IMR-90 (cell line): Measurements from ENCODE around the gene PNKP. TPM values are rescaled to one million over a fixed set of nuclear protein-coding genes. Genes with fewer than 3 reads are reported as not detected.

Experiments used
- CTCF ChIP-seq: conservative IDR thresholded peaks from 2 replicates; pipeline ENCODE4 v1.5.1; 2012; ENCODE audit warnings: mild to moderate bottlenecking, low read depth, low read length, improper control_type of control experiment
- polyA plus RNA-seq, 3 experiments: library from polyadenylated mRNA; depleted of rRNA; stranded (reverse); fragments of >200 nt; gene quantifications; 2 replicates each; pipeline ENCODE4 v1.2.3, GENCODE V29; 2012; ENCODE audit warnings: low replicate concordance in 1 of 3
- total RNA-seq: library from RNA; depleted of rRNA; stranded (reverse); fragments of >200 nt; gene quantifications from 2 replicates; pipeline ENCODE4 v1.2.3, GENCODE V29; 2012

The PNKP gene
- total and polyA plus RNA-seq, 2 of the 4 experiments (the other 2 are of a cell fraction): 14.2 to 25.0 TPM

- peak; percentile 39 for TF ChIP-seq CTCF
Observed at GRCh38 chr19:49812997-49813861, 54.1 kb downstream of the PNKP start, which contains the start of gene FUZ (continued).
